Neuronal stem cell (in vitro differentiated cells): ENCODE measurements around the gene ADGRF4.
A peak's percentile ranks its signal among the peaks of the same experiment; 100 is the strongest.

ENCODE experiments used
- DNase-seq: peaks from one replicate; pipeline ENCODE4 v3.0.0-alpha.2; 2013; ENCODE audit warnings: low spot score
- H2AFZ ChIP-seq: one replicate; pipeline ENCODE4 v1.6.1; 2013; ENCODE audit warnings: mild to moderate bottlenecking, low read length, inconsistent platforms
- H2AK5ac ChIP-seq: 2 replicates; pipeline ENCODE4 v1.6.1; 2013; ENCODE audit warnings: low read depth, mild to moderate bottlenecking, inconsistent platforms, low read length, moderate library complexity, mixed read lengths
- H2BK120ac ChIP-seq: 2 replicates; pipeline ENCODE4 v1.6.1; 2013; ENCODE audit warnings: low read depth, mild to moderate bottlenecking, inconsistent platforms, low read length, moderate library complexity, mixed read lengths
- H2BK12ac ChIP-seq: one replicate; pipeline ENCODE4 v1.6.1; 2013; ENCODE audit warnings: low read length, inconsistent platforms
- H2BK15ac ChIP-seq: 2 replicates; pipeline ENCODE4 v1.6.1; 2013; ENCODE audit warnings: mild to moderate bottlenecking, low read length, inconsistent platforms, mixed read lengths
- H2BK5ac ChIP-seq: one replicate; pipeline ENCODE4 v1.6.1; 2013; ENCODE audit warnings: inconsistent platforms, mild to moderate bottlenecking, low read length, moderate library complexity
- H3K14ac ChIP-seq: one replicate; pipeline ENCODE4 v1.6.1; 2013; ENCODE audit warnings: low read length, inconsistent platforms
- H3K18ac ChIP-seq: 2 replicates; pipeline ENCODE4 v1.6.1; 2013; ENCODE audit warnings: low read length, inconsistent platforms
- H3K23ac ChIP-seq: 2 replicates; pipeline ENCODE4 v1.6.1; 2013; ENCODE audit warnings: low read depth, mild to moderate bottlenecking, mixed read lengths, low read length, inconsistent platforms; ENCODE audit not compliant: poor library complexity
- H3K27ac ChIP-seq: replicated peaks from 3 replicates; pipeline ENCODE4 v1.5.1; 2013; ENCODE audit warnings: low read length, inconsistent platforms
- H3K27me3 ChIP-seq, 3 experiments: 2 replicates each; pipeline ENCODE4 v1.6.1; 2013; ENCODE audit warnings: low read length in 3 of 3, mild to moderate bottlenecking in 2 of 3, inconsistent platforms in 1 of 3, low read depth in 1 of 3, mixed read lengths in 1 of 3, moderate library complexity in 1 of 3; ENCODE audit not compliant: control insufficient read depth in 3 of 3, insufficient read depth in 3 of 3
- H3K36me3 ChIP-seq, 2 donors: replicated peaks in 1 of 2; 2 replicates each; pipeline ENCODE4 v1.6.1; 2013; ENCODE audit warnings: low read length in 2 of 2; ENCODE audit not compliant: control insufficient read depth in 2 of 2, insufficient read depth in 2 of 2
- H3K4ac ChIP-seq: 2 replicates; pipeline ENCODE4 v1.6.1; 2013; ENCODE audit warnings: inconsistent platforms, mild to moderate bottlenecking, low read length, moderate library complexity
- H3K4me1 ChIP-seq, 2 donors: 1 replicate in 1 of 2; 2 replicates in 1 of 2; pipeline ENCODE4 v1.6.1; 2013; ENCODE audit warnings: low read length in 2 of 2, low read depth in 1 of 2; ENCODE audit not compliant: control insufficient read depth in 2 of 2, insufficient read depth in 1 of 2
- H3K4me2 ChIP-seq: one replicate; pipeline ENCODE4 v1.6.1; 2013; ENCODE audit warnings: mild to moderate bottlenecking, low read length, inconsistent platforms; ENCODE audit not compliant: insufficient read depth, poor library complexity, severe bottlenecking
- H3K4me3 ChIP-seq, 2 donors: 2 replicates each; pipeline ENCODE4 v1.5.1; 2013; ENCODE audit warnings: low read length in 2 of 2, mild to moderate bottlenecking in 2 of 2, inconsistent platforms in 1 of 2, moderate library complexity in 1 of 2
- H3K79me1 ChIP-seq: one replicate; pipeline ENCODE4 v1.6.1; 2013; ENCODE audit warnings: low read depth, mild to moderate bottlenecking, inconsistent platforms, low read length, moderate library complexity
- H3K9ac ChIP-seq: one replicate; pipeline ENCODE4 v1.6.1; 2013; ENCODE audit warnings: mild to moderate bottlenecking, low read depth, low read length, inconsistent platforms; ENCODE audit not compliant: poor library complexity
- H3K9me3 ChIP-seq, 2 donors: replicated peaks in 1 of 2; 2 replicates each; pipeline versions ENCODE3 to v1.6.1; 2013; ENCODE audit warnings: low read length in 2 of 2, mild to moderate bottlenecking in 2 of 2, inconsistent platforms in 1 of 2, low read depth in 1 of 2, mixed read lengths in 1 of 2, moderate library complexity in 1 of 2; ENCODE audit not compliant: control insufficient read depth in 2 of 2, insufficient read depth in 1 of 2
- H4K8ac ChIP-seq: one replicate; pipeline ENCODE4 v1.6.1; 2013; ENCODE audit warnings: low read depth, mild to moderate bottlenecking, inconsistent platforms, low read length, moderate library complexity
- H4K91ac ChIP-seq: one replicate; pipeline ENCODE4 v1.6.1; 2013; ENCODE audit warnings: low read length, low read depth, mild to moderate bottlenecking, inconsistent platforms; ENCODE audit not compliant: poor library complexity
- WGBS, 2 donors: extraction: QIAGEN DNeasy Blood & Tissue Kit; methylation state at CpG; one replicate each; pipeline ENCODE4 v1.1.7; 2013; ENCODE audit warnings: missing lambda C conversion rate in 2 of 2, mixed read lengths in 1 of 2; ENCODE audit not compliant: insufficient read length in 2 of 2, insufficient replicate concordance in 1 of 2; ENCODE audit errors: extremely low coverage in 2 of 2; 5-methylcytosine and 5-hydroxymethylcytosine counted together

Gene ADGRF4

DNA sequence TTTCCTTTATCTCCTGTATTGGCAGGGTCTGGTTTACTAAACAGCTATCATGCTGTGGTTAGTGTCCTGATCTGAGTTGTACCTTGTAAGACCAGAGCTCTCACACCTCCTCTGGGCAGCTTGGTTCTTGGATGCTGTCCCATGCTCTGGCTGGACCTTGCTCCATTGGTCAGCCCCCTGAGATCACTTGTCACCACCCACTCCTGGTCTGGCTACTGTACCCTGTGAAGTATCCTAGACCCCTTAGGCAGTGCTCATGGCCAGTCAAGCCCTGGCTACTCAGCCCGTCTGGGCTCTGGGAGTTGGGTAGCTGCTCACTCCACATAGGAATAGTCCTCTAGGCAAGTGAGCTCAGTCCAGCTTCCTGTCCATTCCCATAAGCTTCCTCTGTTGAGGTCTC, 31.1 kb downstream of the ADGRF4 start:
- no CpG with 5 or more reads among the region's 1 CpG for WGBS, 2 donors
- no peaks in the 10 kb centered on the region for H3K79me1 ChIP-seq

DNA sequence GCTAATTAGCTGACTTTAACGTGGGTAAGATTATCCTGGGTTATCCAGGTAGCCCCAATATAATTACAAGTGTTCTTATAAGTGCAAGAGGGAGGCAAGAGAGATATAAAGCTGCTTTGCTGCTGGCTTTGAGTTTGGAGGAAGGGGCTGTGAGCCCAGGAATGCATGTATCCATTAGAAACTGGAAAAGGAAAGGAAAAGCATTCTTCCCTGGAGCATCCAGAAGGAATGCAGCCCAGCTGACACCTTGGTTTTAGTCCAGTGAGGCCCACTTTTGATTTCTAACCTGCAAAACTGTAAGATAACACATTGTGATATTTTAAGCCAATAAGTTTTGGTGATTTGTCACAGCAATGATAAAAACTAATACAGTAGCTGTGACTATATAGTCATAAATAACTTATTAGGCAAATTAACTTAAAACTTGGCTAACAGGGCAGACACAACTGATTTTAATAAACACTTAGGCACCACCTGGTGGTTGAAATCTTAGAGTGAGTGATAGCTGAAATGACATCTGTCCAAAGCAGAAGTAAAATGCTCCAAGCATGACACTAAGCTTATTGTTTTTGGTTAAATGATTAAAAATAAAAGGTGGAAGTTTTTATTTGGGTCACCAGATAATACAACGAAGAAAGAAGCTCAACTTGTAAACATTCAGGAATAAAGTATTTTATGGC, 35.6 kb downstream of the ADGRF4 start:
- Histone ChIP-seq H2AK5ac (no peak overlapping the region), H2BK15ac (no peak overlapping the region), H3K4me1 (peaks cover 0 to 3% of the 10 kb centered on the region in 2 donors), H2AFZ (no peak overlapping the region), H3K4ac (no peak overlapping the region), H3K9me3 (no peaks in the 10 kb centered on the region), H4K91ac (no peak overlapping the region), H3K4me2 (no peak overlapping the region), H3K79me1 (no peaks in the 10 kb centered on the region), H2BK5ac (no peak overlapping the region), H3K4me3 (no peak overlapping the region), H4K8ac (no peak overlapping the region), H3K36me3 (no peaks in the 10 kb centered on the region), H3K9ac (no peak overlapping the region), H3K27me3 (no peaks in the 10 kb centered on the region), H3K23ac (no peak overlapping the region), H2BK120ac (no peak overlapping the region), H3K27ac (no peak overlapping the region), H3K14ac (no peak overlapping the region), H3K18ac (no peak overlapping the region), H2BK12ac (no peak overlapping the region)
- WGBS, 2 donors: no CpG with 5 or more reads among the region's 2 CpGs
- no peak for DNase-seq

More for the DNA sequence above, 31.1 kb downstream of the ADGRF4 start:
- no peak for DNase-seq
- Histone ChIP-seq H4K91ac (no peak overlapping the region), H2BK5ac (no peak overlapping the region), H2BK15ac (no peak overlapping the region), H2BK120ac (no peak overlapping the region), H3K4me2 (no peak overlapping the region), H3K4ac (no peak overlapping the region), H2AFZ (no peak overlapping the region), H3K27me3 (no peaks in the 10 kb centered on the region), H3K27ac (no peak overlapping the region), H3K4me3 (no peak overlapping the region), H3K36me3 (no peaks in the 10 kb centered on the region), H3K14ac (peak overlapping the region; percentile 17), H2BK12ac (no peak overlapping the region), H2AK5ac (no peak overlapping the region), H4K8ac (no peak overlapping the region), H3K23ac (peak overlapping the region; percentile 23), H3K9me3 (no peaks in the 10 kb centered on the region), H3K9ac (no peak overlapping the region), H3K18ac (no peak overlapping the region), H3K4me1 (no peaks in the 10 kb centered on the region)

DNA sequence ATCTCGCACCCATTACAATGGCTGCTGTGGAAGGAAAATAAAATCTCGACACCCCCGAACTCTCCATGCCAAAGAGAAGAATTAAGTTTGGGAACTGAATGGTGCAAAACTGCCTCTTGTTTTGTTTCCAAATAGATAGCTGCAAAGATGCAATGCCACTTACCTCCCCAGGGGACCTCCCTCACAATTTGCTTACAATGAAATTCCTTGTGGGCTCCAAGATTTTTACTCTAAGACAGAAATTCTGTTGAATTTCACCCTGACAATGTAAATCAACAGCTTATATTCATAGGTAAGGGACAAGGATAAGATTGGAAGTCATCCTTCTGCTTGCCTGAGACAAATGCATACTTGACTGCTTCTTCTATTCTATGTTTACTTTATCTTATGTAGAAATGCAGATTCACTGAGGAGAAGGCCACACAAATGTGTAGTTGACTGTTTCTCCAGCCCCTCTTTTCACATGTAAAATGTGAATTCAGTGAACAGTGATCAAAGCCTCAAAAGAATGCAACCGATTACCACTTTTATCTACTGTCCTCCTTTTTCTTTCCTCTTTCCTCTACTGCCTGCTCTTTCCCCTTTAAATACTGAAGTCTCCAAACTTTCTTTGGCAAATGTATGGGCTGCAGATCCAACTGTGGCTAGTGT, 36.6 kb downstream of the ADGRF4 start:
- Histone ChIP-seq H3K9ac (no peak overlapping the region), H2BK12ac (no peak overlapping the region), H3K23ac (no peak overlapping the region), H4K91ac (no peak overlapping the region), H3K4me1 (peaks cover 0 to 3% of the 10 kb centered on the region in 2 donors), H2AFZ (no peak overlapping the region), H3K18ac (no peak overlapping the region), H3K4me3 (no peak overlapping the region), H3K9me3 (no peaks in the 10 kb centered on the region), H2BK120ac (no peak overlapping the region), H2BK15ac (no peak overlapping the region), H3K27ac (no peak overlapping the region), H3K4me2 (no peak overlapping the region), H4K8ac (no peak overlapping the region), H3K36me3 (no peaks in the 10 kb centered on the region), H2AK5ac (no peak overlapping the region), H3K27me3 (no peaks in the 10 kb centered on the region), H2BK5ac (no peak overlapping the region), H3K14ac (no peak overlapping the region), H3K4ac (no peak overlapping the region), H3K79me1 (no peaks in the 10 kb centered on the region)
- DNase-seq: no peak
- no CpG with 5 or more reads among the region's 4 CpGs for WGBS, 2 donors

DNA sequence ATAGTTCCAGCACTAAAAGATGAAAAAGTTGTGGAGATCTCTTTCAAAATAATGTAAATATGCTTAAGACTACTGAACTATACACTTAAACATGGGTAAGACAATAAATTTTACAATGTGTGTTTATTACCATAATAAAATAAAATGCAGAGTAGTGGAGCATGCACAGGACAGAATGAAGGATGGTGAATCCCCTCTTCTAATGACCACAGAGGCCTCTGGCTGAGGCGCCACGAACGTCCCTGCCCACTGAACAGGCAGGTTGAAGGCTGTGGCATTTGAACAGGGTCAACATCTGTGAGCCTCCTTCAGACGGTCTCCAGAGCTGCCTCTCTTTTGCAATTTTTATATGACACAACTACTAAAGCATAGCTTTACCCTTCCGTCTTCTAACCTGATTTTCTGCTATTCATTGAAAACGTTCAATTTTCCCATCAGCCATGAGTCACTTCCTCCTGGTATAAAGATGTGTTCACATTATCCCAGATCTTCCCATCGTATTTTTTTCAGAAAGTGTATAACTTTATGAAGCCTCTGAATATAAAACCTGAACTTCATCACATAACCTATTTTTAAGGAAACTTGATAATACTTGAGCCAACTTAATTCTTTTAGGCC, 37.8 kb downstream of the ADGRF4 start:
- Histone ChIP-seq H3K14ac (no peak overlapping the region), H2BK15ac (no peak overlapping the region), H3K27ac (no peak overlapping the region), H3K23ac (no peak overlapping the region), H4K8ac (no peak overlapping the region), H3K79me1 (no peaks in the 10 kb centered on the region), H2AFZ (no peak overlapping the region), H3K4me3 (no peak overlapping the region), H3K9me3 (no peaks in the 10 kb centered on the region), H4K91ac (no peak overlapping the region), H2AK5ac (no peak overlapping the region), H3K4me1 (peaks cover 0 to 3% of the 10 kb centered on the region in 2 donors), H3K27me3 (no peaks in the 10 kb centered on the region), H3K4ac (no peak overlapping the region), H2BK120ac (no peak overlapping the region), H3K4me2 (no peak overlapping the region), H3K9ac (no peak overlapping the region), H2BK5ac (no peak overlapping the region), H2BK12ac (no peak overlapping the region), H3K36me3 (no peaks in the 10 kb centered on the region), H3K18ac (no peak overlapping the region)
- no peak for DNase-seq
- WGBS, 2 donors: no CpG with 5 or more reads among the region's 7 CpGs
